Omental fat pad (tissue), 4 donors: ENCODE data around the gene RTN4RL1. TPM values are rescaled to one million over a fixed set of nuclear protein-coding genes. Genes with fewer than 3 reads are reported as not detected.

Source experiments
- ATAC-seq: fragments of 150-250 bp; one replicate; pipeline ENCODE4 v1.9.1; 2016; ENCODE audit warnings: mild to moderate bottlenecking, moderate library complexity; ENCODE audit not compliant: low FRiP score
- DNase-seq: peaks from one replicate; pipeline ENCODE4 v3.0.0-alpha.2; 2019; ENCODE audit warnings: low spot score
- total RNA-seq, 4 donors: library from RNA; depleted of rRNA; stranded (reverse); fragments of >200 nt; gene quantifications; one replicate each; pipeline ENCODE4 v1.1.0, GENCODE V29; 2016
- TF ChIP-seq, protein P1 (sequence below), 3 donors: fragments of 450-650 bp; IDR thresholded peaks; one replicate each; pipeline ENCODE4 v1.5.1; 2016 to 2017; ENCODE audit warnings: antibody characterized with exemption in 3 of 3, mild to moderate bottlenecking in 3 of 3, moderate library complexity in 2 of 3

Gene RTN4RL1
- total RNA-seq, 4 donors from 2014 or later, result 4.5 to 5.2 (median 4.6) TPM

- DNase-seq (no peak), ATAC-seq (peak; percentile 20)
- TF ChIP-seq, protein P1, sequence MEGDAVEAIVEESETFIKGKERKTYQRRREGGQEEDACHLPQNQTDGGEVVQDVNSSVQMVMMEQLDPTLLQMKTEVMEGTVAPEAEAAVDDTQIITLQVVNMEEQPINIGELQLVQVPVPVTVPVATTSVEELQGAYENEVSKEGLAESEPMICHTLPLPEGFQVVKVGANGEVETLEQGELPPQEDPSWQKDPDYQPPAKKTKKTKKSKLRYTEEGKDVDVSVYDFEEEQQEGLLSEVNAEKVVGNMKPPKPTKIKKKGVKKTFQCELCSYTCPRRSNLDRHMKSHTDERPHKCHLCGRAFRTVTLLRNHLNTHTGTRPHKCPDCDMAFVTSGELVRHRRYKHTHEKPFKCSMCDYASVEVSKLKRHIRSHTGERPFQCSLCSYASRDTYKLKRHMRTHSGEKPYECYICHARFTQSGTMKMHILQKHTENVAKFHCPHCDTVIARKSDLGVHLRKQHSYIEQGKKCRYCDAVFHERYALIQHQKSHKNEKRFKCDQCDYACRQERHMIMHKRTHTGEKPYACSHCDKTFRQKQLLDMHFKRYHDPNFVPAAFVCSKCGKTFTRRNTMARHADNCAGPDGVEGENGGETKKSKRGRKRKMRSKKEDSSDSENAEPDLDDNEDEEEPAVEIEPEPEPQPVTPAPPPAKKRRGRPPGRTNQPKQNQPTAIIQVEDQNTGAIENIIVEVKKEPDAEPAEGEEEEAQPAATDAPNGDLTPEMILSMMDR (IDR thresholded peaks at IDR 0.05), result no peak
Observed at GRCh38 chr17:2023692-2024571, 1.2 kb downstream of the RTN4RL1 start.

DNA sequence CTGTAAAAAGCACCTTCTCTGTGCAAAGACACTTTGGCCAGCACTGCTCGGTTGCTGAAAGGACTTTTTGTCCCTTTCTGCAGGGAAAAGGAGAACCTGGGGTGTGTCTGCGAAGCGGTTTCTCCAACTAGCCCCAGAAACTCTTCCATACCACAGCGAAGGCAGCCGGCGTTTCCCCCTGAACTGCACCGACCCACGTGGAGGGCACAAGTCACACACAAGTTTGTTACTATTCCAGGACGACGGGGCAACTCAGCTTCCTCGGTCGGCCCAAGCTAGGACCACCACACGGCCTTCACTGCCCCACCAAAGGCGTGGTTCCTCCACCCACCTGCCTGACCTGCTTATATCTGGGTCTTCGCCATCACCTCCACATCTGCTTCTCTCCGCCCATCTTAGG is 1.9 kb downstream of the RTN4RL1 start:
- TF ChIP-seq, protein P1 (IDR thresholded peaks at IDR 0.05), result no peak
- ATAC-seq (no peak), DNase-seq (no peak)

DNA sequence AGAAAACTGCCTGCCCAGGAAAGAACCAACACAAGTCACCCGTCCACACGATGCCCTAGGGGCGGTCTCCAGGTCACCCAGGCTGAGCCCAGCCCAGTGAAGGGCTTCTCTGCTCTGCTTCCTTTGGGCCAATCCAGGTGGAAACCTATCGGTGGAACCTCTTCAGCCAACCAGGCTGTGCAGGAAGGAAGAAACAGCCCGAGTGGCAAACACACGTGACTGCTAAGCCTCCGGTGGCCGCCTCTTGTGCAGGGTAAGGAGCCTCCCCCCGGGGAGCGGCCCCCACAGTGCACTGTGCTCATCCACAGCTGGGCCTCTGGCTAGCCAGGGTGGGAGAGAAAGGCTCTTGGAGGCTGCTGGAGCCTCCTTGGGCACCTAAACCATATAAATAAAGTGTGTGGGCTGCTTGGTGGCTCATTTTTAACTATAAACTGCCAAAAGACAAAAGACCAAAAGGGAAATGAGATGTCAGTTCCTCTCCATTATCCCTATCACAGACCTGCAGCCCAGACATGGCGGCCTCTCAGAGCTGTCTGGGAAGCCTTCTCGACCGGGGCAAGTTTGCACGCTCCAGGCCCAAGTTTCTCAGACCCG is 2.4 kb downstream of the RTN4RL1 start:
- ATAC-seq (no peak), DNase-seq (no peak)
- TF ChIP-seq, protein P1 (IDR thresholded peaks at IDR 0.05), result no peak

GRCh38 chr17:2020721-2021120 is 4.4 kb downstream of the RTN4RL1 start:
- ATAC-seq (no peak), DNase-seq (no peak)
- TF ChIP-seq, protein P1 (IDR thresholded peaks at IDR 0.05), result no peak

DNA sequence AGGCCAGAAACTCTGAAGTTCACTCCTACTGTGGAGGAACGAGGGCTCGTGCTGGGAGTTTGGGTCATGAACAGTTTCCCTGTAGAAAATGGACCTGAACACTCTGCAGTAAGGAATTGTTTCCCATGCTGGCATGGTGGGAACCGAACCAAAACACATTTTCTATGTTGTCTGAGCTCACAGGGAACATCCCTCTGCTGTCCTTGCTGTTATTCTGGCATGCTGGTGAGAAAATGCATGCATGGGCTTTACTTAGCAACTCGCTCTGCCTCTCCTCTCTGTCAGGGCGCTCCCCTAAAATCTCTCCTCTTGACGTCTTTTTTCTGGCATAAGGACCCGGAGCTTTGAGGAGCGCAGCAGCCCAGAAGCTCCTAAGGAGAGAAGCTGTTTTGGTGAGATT is 5.4 kb downstream of the RTN4RL1 start:
- TF ChIP-seq, protein P1 (IDR thresholded peaks at IDR 0.05), result no peak
- no peak for DNase-seq
- ATAC-seq, result no peak

GRCh38 chr17:2018716-2019510 is 6.2 kb downstream of the RTN4RL1 start:
- TF ChIP-seq, protein P1 (IDR thresholded peaks at IDR 0.05), result no peak
- DNase-seq (no peak), ATAC-seq (no peak)
